Esophagus muscularis mucosa (tissue), 4 donors: ENCODE measurements around the gene MMP7.

ENCODE experiments used
- EP300 ChIP-seq: sonication (generic); formaldehyde crosslinking; IDR thresholded peaks from one replicate; pipeline ENCODE4 v1.6.1; 2017; ENCODE audit warnings: antibody characterized with exemption
- POLR2A ChIP-seq: fragments of 450-650 bp; IDR thresholded peaks from one replicate; pipeline ENCODE4 v1.6.1; 2017; ENCODE audit warnings: antibody characterized with exemption, moderate library complexity, mild to moderate bottlenecking, low read depth
- POLR2AphosphoS5 ChIP-seq, 2 donors: sonication (generic); formaldehyde crosslinking; IDR thresholded peaks; one replicate each; pipeline ENCODE4 v1.6.1; 2017; ENCODE audit warnings: antibody characterized with exemption in 2 of 2
- TF ChIP-seq, protein P1 (sequence below), 3 experiments: fragments of 200-600 bp in 2 of 3; fragments of 450-650 bp in 1 of 3; sonication (generic) in 2 of 3; IDR thresholded peaks; one replicate each; pipeline ENCODE4 v1.5.1; 2017 to 2019; ENCODE audit warnings: antibody characterized with exemption in 3 of 3, mild to moderate bottlenecking in 2 of 3, moderate library complexity in 1 of 3

- TF ChIP-seq, protein P1, sequence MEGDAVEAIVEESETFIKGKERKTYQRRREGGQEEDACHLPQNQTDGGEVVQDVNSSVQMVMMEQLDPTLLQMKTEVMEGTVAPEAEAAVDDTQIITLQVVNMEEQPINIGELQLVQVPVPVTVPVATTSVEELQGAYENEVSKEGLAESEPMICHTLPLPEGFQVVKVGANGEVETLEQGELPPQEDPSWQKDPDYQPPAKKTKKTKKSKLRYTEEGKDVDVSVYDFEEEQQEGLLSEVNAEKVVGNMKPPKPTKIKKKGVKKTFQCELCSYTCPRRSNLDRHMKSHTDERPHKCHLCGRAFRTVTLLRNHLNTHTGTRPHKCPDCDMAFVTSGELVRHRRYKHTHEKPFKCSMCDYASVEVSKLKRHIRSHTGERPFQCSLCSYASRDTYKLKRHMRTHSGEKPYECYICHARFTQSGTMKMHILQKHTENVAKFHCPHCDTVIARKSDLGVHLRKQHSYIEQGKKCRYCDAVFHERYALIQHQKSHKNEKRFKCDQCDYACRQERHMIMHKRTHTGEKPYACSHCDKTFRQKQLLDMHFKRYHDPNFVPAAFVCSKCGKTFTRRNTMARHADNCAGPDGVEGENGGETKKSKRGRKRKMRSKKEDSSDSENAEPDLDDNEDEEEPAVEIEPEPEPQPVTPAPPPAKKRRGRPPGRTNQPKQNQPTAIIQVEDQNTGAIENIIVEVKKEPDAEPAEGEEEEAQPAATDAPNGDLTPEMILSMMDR (IDR thresholded peaks at IDR 0.05) = no peak
- TF ChIP-seq POLR2AphosphoS5 (IDR thresholded peaks at IDR 0.05) (no peak), POLR2A (no peak), EP300 (no peak)
These were observed 43.3 kb downstream of the MMP7 start for GRCh38 chr11:102487214-102487613.
